ENCODE measurements around the gene FOXP1.

Gene FOXP1

DNA sequence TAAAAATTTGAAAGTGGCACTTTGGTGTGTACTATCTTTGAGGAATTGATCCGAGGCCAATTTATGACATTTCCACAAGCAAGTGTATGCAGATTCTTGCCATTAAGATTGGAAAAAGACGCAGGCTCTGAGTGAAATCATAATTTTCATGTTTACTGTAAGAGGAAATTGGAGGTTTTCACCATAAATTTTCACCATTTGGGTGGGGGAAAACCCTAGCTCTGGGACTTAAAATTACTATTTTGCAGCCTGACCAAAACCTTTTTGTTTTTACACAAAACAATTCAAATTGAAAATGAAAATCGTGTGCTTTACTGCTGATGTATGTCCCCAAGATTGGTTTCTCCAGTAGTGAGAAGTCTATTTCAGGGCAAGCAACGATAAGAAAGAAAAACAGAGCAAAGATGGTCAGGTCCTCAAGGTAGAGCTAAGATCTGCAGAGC is 282.6 kb downstream of the FOXP1 start:
- in situ Hi-C loops (cut with HindIII; ENCODE audit: low sequenced_read_pairs), result no loop called here
- no peak for DNase-seq (ENCODE audit: low read depth, low spot score)
- TF ChIP-seq, protein P1, sequence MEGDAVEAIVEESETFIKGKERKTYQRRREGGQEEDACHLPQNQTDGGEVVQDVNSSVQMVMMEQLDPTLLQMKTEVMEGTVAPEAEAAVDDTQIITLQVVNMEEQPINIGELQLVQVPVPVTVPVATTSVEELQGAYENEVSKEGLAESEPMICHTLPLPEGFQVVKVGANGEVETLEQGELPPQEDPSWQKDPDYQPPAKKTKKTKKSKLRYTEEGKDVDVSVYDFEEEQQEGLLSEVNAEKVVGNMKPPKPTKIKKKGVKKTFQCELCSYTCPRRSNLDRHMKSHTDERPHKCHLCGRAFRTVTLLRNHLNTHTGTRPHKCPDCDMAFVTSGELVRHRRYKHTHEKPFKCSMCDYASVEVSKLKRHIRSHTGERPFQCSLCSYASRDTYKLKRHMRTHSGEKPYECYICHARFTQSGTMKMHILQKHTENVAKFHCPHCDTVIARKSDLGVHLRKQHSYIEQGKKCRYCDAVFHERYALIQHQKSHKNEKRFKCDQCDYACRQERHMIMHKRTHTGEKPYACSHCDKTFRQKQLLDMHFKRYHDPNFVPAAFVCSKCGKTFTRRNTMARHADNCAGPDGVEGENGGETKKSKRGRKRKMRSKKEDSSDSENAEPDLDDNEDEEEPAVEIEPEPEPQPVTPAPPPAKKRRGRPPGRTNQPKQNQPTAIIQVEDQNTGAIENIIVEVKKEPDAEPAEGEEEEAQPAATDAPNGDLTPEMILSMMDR (IDR thresholded peaks at IDR 0.05; ENCODE audit: low read depth, low read length), result no peak
- H3K4me3 ChIP-seq (ENCODE audit: low read depth, low read length), result no peak overlapping the region

DNA sequence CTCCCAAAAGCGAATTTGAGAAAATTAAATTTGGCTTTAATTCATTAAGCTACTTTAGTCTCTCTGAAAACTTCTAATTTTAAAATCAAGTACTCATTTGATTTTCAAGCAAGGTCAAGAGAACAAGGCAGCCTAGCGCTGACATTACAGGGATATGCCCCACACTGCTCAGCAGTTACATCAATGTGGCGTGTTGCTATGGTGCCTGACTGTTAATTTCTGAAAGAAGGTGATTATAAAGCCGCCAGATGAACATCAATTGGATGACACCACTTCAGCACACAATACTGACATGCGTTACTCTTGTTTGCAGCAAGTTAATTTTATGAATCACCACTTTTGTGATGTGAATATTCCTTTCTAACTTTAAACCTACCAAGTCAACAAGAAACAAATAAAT is 284.4 kb downstream of the FOXP1 start:
- H3K4me3 ChIP-seq (ENCODE audit: low read depth, low read length), result no peak overlapping the region
- in situ Hi-C loops (cut with HindIII; ENCODE audit: low sequenced_read_pairs), result no loop called here
- no peak for DNase-seq (ENCODE audit: low read depth, low spot score)
- TF ChIP-seq, protein P1 (IDR thresholded peaks at IDR 0.05; ENCODE audit: low read depth, low read length), result no peak

DNA sequence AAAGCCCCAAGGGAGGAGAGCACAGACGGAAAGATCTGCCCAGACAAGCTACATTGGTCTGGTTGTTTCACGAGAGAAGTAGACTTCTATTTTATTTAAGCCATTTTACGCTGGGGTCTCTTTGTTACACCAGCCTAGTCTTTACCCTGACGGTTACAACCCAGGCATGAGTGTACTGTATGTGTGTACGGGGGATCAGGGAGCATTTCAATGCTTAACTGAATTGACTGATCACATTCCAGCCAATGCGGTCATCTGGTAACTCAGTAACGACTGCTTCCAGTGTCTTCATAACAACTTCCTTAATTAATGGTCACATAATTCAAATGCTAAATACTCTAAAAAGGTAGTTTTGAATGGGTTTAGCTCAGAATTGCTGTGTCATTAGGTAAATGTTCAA is 288.6 kb downstream of the FOXP1 start:
- in situ Hi-C loops (cut with HindIII; ENCODE audit: low sequenced_read_pairs), result no loop called here
- TF ChIP-seq, protein P1 (IDR thresholded peaks at IDR 0.05; ENCODE audit: low read depth, low read length), result no peak
- DNase-seq (ENCODE audit: low read depth, low spot score), result no peak
- H3K4me3 ChIP-seq (ENCODE audit: low read depth, low read length), result no peak overlapping the region

DNA sequence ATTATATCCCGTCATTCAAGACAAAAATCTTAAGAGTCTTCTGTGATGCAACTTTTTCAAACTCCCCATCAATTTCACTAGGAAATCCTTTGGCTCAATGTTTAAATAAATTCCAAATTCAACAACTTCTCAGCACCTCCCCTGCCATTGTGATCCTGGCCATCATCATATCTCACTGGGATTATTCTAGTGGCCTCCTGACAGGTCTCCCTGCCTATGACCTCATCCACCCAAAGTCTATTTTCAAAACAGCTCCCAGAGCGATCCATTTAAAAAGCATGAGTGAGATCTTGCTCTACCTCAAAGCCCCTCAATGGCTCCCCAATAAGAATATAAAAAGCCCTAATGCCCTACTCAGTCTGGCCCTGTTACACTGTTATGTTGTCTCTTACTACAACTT is 293.2 kb downstream of the FOXP1 start:
- H3K4me3 ChIP-seq (ENCODE audit: low read depth, low read length), result no peak overlapping the region
- in situ Hi-C loops (cut with HindIII; ENCODE audit: low sequenced_read_pairs), result no loop called here
- DNase-seq (ENCODE audit: low read depth, low spot score), result no peak
- TF ChIP-seq, protein P1 (IDR thresholded peaks at IDR 0.05; ENCODE audit: low read depth, low read length), result no peak

DNA sequence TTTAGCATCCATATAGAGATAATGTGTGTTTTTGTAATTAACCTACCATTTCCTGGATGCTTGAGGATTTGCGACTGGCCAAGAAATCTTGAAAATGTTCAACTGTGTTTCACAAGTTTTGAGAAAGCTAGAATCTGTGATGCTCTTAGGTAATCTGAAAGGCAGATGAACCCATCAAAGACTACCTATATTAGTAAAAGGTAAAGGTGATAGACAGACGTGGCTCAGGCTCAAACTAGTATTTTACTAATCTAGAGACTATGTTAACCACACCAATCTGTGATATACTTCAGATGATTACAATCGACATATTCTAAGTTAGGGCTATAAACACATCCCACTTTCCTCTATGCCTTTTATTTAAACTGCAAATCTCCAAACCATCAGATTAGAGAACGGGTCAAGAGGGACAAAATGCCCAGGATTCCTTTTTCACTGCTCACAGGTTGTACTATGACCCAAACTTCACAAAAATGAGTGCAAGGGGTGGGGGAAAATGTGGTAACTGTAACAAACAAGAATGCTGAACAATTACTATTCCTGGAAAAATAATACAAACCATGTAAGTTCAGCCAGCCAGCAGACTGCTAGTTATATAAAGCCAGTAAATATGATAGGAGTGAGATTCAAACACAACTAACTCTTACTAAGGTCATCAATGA is 295.1 kb downstream of the FOXP1 start:
- TF ChIP-seq, protein P1 (IDR thresholded peaks at IDR 0.05; ENCODE audit: low read depth, low read length), result no peak
- in situ Hi-C loops (cut with HindIII; ENCODE audit: low sequenced_read_pairs), result no loop called here
- no peak overlapping the region for H3K4me3 ChIP-seq (ENCODE audit: low read depth, low read length)
- no peak for DNase-seq (ENCODE audit: low read depth, low spot score)

DNA sequence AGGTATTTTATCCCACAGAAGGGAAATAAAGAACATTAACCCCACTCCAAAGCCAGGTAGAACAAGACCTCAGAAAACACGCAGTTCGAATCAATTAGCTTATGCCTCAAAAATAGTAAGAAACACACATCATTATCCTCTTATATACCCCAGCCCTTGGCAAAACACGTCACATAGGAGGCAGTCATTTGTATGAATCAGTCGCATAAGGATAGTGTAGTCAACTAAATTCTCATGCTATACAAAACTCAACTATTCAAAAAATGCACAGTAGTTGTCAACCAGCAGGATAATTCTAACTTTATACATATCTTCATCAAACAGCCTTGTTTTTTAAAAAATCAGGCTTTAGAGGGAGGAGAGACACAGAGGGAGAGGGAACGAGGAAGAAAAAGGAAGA is 298.4 kb downstream of the FOXP1 start:
- DNase-seq (ENCODE audit: low read depth, low spot score), result no peak
- in situ Hi-C loops (cut with HindIII; ENCODE audit: low sequenced_read_pairs), result no loop called here
- H3K4me3 ChIP-seq (ENCODE audit: low read depth, low read length), result no peak overlapping the region
- TF ChIP-seq, protein P1 (IDR thresholded peaks at IDR 0.05; ENCODE audit: low read depth, low read length), result no peak

Data from astrocyte of the spinal cord (primary cell).